Measurements from ENCODE around the gene WNT2.

- no peak for TF ChIP-seq ZNF384 (IDR thresholded peaks at IDR 0.05)
- no peak for TF ChIP-seq ARNT (IDR thresholded peaks at IDR 0.05)
- no peak for TF ChIP-seq NFRKB (IDR thresholded peaks at IDR 0.05)
- TF ChIP-seq PKNOX1 (IDR thresholded peaks at IDR 0.05): no peak
- no peak for TF ChIP-seq HDGF (IDR thresholded peaks at IDR 0.05; ENCODE audit: borderline replicate concordance)
- TF ChIP-seq FOXA1 (IDR thresholded peaks at IDR 0.05): no peak
- TF ChIP-seq FOXM1 (IDR thresholded peaks at IDR 0.05; ENCODE audit: borderline replicate concordance): no peak
- TF ChIP-seq SP1 (IDR thresholded peaks at IDR 0.05): no peak
- no peak for TF ChIP-seq CTBP1 (IDR thresholded peaks at IDR 0.05; ENCODE audit: borderline replicate concordance)
- no peak; the same call in 1 of the 2 replicates for TF ChIP-seq L3MBTL2 (conservative IDR thresholded peaks at IDR 0.05)
These were observed 49.0 kb downstream of the WNT2 start for GRCh38 chr7:117273814-117274225.

All from HEK293T (cell line).